AG09309 (cell line): ENCODE results near the gene RPS19BP1.

Source experiments
- DNase-seq: peaks from one replicate; pipeline ENCODE4 v3.0.0-alpha.2; 2010; ENCODE audit warnings: low read depth
- H3K4me3 ChIP-seq: 2 replicates; pipeline ENCODE4 v1.5.1; 2011; ENCODE audit warnings: mild to moderate bottlenecking, low read depth, low read length, moderate library complexity; ENCODE audit not compliant: control insufficient read depth
- TF ChIP-seq, protein P1 (sequence below): IDR thresholded peaks from 2 replicates; pipeline ENCODE4 v1.5.1; 2011; ENCODE audit warnings: mild to moderate bottlenecking, low read depth, low read length, inconsistent platforms; ENCODE audit not compliant: insufficient read depth, control insufficient read depth; ENCODE audit errors: missing control alignments

The RPS19BP1 gene

DNA sequence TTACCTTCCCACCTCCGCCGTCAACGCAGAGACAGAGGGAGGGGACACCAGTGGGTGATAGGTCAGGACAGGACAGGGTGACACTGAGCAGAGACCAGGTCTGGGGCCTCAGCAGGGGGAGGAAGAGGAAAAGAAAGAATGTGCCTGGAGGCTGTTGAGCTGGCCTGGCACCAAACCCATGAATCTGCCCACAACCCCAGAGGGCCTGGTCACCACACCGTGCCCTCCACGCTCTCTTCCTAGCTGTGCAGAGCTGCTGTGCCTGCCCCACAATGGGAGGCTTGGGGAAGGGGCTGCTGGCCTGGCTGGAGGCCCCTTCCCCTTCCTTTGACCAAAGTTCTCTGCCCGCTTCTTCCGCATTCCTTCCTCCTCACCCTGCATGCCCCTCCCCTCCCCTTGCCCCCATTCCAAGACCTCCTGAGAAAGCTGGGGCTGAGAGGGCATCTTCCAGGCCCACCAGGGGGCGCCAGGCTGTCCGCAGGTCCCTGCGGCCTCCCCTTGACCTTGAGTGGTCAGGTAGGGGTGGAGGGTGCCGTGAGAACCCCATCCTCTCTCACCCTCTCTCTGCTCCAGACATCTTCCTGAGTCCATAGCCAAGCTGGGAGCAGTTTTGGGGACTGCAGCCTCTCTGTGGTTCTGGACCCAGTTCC is 27.0 kb upstream of the RPS19BP1 start:
- TF ChIP-seq, protein P1, sequence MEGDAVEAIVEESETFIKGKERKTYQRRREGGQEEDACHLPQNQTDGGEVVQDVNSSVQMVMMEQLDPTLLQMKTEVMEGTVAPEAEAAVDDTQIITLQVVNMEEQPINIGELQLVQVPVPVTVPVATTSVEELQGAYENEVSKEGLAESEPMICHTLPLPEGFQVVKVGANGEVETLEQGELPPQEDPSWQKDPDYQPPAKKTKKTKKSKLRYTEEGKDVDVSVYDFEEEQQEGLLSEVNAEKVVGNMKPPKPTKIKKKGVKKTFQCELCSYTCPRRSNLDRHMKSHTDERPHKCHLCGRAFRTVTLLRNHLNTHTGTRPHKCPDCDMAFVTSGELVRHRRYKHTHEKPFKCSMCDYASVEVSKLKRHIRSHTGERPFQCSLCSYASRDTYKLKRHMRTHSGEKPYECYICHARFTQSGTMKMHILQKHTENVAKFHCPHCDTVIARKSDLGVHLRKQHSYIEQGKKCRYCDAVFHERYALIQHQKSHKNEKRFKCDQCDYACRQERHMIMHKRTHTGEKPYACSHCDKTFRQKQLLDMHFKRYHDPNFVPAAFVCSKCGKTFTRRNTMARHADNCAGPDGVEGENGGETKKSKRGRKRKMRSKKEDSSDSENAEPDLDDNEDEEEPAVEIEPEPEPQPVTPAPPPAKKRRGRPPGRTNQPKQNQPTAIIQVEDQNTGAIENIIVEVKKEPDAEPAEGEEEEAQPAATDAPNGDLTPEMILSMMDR, result peak; percentile 44
- no peak for DNase-seq
- no peak overlapping the region for H3K4me3 ChIP-seq

DNA sequence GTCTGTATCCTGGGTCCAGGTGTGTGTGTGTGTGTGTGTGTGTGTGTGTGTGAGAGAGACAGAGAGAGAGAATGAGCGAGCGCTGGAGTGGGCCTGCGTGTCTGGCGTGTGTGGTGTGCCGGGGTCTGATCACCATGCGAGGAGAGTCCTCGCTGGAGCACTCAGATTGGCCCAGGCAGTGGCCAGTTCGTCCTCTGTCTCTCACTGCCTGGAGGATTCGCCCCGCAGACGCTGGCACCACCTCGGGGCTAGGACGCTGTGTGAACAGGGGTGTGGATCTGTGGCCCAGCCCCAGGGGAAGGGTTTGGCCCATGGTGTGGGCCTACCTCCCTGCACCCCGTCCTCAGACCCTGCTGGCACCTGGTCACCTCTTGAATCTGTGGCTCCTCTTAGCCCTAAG is 26.4 kb upstream of the RPS19BP1 start:
- TF ChIP-seq, protein P1, result no peak
- H3K4me3 ChIP-seq, result no peak overlapping the region
- DNase-seq, result no peak

DNA sequence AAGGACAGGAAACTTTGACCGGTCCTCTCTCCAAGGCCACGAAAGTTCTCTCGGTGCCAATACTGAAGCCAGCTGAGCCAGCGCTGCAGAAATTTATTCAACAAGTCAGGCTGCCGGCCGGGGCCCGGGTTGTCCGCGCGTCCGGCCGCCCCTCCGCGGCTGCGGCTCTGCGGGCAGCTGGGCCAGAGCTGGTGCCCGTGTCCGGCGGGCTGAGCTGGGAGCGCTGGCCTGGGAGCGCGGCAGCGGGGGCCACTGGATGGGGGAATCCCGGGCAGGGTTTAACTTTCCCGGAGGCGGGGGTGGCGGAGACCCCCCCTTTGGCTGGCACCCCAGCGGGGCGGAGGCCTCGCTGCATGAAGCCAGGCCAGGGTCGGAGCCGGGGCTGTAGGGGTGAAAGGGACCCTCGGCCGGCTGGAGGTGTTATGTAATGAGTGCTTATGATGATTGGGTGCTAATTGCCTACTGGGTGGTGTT is 25.7 kb upstream of the RPS19BP1 start:
- no peak overlapping the region for H3K4me3 ChIP-seq
- TF ChIP-seq, protein P1, result no peak
- no peak for DNase-seq

DNA sequence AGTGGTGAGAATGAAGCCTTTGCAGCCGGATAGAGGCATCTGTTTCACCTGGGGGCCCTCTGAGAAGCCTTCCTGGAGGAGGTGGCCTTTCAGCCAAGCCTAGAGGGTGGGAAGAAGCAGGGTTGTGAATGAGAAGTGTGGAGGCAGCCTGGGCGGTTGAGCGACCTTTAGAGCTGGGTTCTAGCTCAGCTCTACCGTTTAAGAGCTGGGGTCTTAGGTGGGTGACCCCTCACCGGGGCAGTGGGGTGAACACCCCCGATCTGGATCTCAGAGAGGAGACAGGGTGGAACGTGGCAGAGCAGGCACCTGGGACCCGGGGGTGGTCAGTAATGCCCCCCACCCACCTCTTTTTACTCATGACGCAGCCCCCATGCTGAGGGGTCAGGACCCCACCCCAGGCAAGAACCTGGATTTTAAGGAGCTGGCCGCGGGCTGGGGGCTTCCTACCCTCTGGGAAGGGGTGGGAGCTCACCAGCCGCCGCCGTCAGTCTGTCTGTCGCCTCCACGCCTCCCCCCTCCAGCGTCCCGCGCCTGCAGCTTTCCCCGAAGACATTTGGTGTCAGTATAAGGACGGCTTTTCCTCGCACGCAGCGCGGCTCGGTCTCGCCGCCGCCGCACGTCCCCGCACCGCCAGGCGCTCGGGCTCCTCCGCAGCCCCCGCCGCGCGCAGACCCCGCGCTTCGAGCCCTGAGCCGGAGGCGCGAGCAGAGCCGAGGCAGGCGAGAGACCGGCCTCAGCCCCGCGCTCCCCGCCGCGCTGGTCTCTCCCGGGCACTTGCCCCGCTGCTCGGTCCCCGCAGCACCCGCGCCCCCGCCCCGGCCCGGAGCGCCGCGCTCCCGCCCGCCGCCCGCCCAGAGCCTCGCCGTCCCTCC is 24.7 kb upstream of the RPS19BP1 start:
- no peak overlapping the region for H3K4me3 ChIP-seq
- TF ChIP-seq, protein P1, result no peak
- DNase-seq, result no peak

DNA sequence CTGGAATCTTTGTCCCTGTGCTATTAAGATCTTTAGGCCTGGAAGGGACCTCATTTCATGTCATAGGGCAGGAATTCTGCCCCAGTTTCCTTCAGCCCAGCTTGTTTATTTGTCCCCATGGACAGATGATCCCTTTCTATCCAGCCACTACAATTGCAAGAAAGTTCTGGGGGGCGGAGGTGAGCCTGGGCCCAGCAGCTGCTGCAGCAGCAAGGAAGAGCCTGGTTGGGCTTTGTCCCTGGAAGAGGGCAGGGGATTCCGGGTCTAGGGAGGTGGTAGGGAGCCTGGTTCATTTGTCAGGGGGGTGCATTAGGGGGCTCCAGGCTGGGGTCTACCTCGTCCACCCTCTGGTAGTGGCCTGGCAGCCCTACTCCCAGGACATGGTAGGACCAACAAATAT is 21.6 kb upstream of the RPS19BP1 start:
- H3K4me3 ChIP-seq, result no peak overlapping the region
- no peak for DNase-seq
- TF ChIP-seq, protein P1, result no peak

DNA sequence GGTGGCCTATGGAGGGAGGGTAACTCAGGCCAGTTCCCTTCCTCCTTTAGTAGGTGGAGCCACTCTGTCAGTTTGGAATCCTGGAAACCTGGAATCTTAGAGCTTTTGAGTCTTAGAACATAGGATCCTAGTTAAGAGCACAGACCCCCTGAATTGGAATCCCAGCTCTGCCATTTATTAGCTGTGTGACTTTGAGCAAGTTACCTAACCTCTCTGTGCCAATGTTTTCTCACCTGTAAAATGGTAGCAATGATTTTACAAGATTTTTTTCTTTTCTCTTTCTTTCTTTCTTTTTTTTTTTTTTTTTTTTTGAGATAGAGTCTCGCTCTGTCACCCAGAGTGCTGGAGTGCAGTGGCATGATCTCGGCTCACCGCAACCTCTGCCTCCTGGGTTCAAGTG is 20.9 kb upstream of the RPS19BP1 start:
- H3K4me3 ChIP-seq, result no peak overlapping the region
- DNase-seq, result no peak
- TF ChIP-seq, protein P1, result no peak

DNA sequence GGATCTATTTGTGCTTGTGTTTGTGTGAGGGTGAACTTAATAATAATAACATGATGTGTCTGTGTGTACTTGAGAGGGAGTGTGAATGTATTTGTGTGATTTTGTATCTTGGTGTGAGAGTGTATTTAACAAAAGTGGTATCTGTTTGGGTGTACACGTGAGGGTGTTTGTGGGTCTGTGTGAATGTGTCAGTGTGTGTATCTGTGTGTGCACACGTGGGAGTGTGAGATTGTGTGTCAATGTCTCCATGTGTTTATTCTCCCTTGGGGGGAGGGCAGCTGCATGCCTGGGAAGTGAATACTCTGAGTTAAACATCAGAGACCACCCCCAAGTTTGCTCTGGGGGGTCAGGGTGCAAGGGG is 15.0 kb upstream of the RPS19BP1 start:
- TF ChIP-seq, protein P1, result no peak
- no peak overlapping the region for H3K4me3 ChIP-seq
- DNase-seq, result no peak
